GM23248 (cell line): Measurements from ENCODE around the gene CCDC50.

Source experiments
- EZH2 ChIP-seq: fragments of 200-600 bp; sonication (generic); IDR thresholded peaks from 2 replicates; pipeline ENCODE4 v1.6.1; 2018; ENCODE audit warnings: antibody characterized with exemption, mild to moderate bottlenecking; ENCODE audit not compliant: insufficient read depth, poor library complexity, severe bottlenecking
- EZH2phosphoT487 ChIP-seq: fragments of 200-600 bp; sonication (generic); IDR thresholded peaks from 2 replicates; pipeline ENCODE4 v1.6.1; 2018; ENCODE audit warnings: antibody characterized with exemption, moderate library complexity, mild to moderate bottlenecking, low read depth; ENCODE audit not compliant: insufficient read depth

DNA sequence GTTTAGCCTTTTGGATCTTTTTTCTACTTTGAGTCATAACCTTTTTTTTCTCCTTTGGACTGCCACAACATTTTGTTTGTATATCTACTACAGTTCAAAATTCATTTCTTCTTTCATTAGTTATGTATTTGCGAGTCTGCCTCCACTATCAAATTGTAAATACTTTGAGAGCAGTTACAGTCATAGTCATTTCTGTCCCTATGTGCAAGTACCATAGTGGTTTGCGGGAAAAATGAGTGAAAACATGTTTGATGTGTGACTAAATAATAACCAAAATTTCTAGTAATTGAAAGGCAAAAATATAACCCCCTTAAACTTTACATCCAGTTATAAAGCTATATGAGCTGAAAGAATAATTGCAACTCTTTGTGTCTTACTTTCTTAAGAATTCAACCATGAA, 45.8 kb upstream of the CCDC50 start:
- TF ChIP-seq EZH2 (no peak), EZH2phosphoT487 (no peak)
